GM19238 (cell line): ENCODE data around the gene GNS.

Experiments used
- DNase-seq: peaks from one replicate; pipeline ENCODE4 v3.0.0; 2011; ENCODE audit warnings: low spot score; ENCODE audit not compliant: insufficient read length

The GNS gene

GRCh38 chr12:64737539-64737938 is 21.7 kb downstream of the GNS start:
- no peak for DNase-seq

DNA sequence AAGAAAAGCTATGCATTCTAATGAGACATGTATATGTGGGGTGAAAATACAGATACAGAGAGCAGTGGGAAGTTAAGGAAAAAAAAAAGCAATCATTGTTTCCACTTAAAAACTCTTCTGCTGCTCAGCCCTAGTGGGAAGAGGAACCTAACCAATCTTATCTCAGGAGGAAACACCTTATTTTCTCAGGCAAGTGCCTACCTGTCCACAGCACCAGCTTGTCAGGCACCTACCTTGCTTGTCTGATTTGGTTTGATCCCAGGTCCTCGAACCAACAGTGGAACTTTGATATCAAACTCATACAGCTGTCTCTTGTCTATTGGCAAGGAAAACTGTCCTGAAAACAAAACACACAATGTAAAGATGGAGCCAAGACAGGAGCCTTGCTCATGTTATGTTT is 22.4 kb downstream of the GNS start:
- no peak for DNase-seq

GRCh38 chr12:64735442-64735841 is 23.8 kb downstream of the GNS start:
- no peak for DNase-seq

DNA sequence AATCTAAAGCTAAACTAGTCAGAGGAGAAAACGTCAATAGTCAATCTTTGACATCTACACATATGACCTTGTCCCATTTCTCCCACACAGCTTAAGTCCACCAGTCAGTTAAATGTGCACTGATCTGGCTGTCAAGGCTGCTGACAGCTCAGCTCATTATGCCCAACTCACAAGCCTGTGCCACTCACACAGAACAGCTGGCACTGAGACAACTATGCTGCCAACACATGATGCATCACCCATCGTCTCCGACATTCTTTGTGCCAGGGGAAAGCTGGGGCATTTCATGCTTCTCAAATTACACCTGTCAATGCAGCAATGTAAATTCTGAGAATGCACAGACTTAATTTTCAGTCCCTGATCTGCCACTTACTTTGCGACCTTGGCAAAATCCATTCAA is 25.3 kb downstream of the GNS start:
- no peak for DNase-seq

DNA sequence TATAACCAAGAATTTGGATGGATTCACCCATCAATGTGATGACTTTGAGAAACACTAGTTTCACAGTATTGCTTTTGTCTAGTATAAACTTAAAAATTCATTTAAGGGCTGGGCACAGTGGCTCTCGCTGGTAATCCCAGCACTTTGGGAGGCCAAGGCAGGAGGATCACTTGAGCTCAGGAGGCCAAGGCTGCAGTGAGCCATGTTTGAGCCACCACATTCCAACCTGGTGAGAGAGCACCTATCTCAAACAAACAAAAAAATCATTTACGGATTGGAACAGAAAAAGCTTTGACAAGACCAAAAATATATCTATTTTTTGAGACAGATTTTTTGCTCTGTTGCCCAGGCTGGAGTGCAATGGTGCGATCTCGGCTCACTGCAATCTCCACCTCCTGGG is 27.5 kb downstream of the GNS start:
- DNase-seq = no peak

DNA sequence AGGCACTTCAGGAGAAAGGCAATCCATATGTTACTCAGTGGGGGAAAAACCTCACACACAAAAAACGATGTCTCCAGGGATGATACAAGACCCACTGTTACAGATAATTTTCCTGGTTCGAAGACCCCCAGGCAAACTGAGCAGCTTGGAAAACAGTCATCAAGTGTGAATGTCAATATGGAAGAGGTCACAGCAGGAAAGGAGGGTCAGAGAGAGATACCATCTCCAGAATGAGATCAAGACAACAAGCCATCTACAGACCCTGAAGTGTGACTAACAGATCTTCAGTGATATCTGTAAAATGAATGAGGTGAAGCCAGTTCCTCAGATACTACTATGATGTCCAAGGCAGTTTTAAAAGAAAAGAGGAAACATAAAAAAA is 28.6 kb downstream of the GNS start:
- no peak for DNase-seq

GRCh38 chr12:64729909-64730587 is 29.2 kb downstream of the GNS start:
- DNase-seq = no peak

GRCh38 chr12:64724201-64724745 is 34.9 kb downstream of the GNS start:
- no peak for DNase-seq

DNA sequence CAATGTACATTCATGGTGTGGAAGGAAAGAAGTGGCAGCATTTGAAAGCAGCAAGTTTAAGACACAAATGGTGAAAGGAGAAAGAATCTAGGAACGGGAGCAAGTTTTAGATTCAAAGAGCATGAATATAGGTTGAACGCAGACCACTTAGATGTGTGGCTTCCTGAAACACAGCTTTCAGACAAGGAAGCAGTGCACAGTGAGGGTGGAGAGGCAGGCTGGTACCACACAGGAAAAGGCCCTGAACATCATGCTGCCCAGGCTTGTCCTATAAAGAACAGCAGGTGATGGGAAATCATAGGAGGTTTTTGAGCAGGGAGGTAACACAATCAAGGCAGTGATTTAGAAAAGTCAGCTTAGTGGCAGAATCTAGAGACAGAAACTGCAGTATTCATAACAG is 35.6 kb downstream of the GNS start:
- DNase-seq = no peak

DNA sequence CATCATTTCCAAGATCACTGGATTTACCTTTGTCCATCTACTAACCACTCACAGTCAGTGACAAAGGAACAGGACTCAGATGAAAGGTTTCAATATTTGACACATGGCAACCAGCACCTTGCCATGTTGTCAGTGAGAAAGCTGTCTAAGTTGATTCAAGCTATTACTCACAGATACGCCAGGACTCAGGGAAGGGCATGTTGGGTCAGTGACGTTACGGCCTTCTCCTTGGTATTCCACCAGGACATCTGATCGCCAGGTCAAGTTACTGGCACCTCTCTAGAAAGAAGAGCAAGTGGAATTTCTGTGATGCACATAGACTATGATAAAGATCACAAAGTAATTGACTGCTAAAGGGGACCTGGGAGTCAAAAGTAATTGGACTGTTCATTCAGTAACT is 36.4 kb downstream of the GNS start:
- DNase-seq = no peak

GRCh38 chr12:64720884-64721283 is 38.3 kb downstream of the GNS start:
- no peak for DNase-seq

- DNase-seq = no peak
These were observed 40.6 kb downstream of the GNS start for GRCh38 chr12:64718649-64719048.

DNA sequence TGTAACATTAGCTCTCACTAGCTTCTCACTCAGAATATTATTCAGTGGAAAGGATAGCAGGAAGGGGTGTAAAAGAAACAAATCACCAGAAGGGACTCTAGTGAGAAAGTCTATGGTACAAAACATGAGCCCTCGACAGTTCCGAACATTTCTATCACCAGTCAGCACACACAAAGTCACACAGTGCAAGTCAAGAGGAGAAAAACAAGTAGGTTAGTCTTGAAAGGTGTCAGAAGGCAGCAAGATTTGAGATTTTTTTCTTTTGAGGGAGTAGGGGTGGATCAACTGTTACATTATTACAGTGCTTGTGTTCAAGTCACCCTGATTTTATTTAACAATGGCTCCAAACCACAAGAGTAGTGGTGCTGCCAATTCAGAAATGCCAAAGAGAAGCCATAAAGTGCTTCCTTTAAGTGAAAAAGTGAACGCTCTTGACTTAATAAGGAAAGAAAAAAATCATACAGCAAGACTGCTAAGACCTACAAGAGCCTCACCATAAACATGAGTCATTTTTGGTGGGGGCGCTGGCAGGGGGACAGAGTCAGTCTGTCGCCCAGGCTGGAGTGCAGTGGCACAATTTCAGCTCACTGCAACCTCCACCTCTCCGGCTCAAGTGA is 42.3 kb downstream of the GNS start:
- no peak for DNase-seq

- DNase-seq = no peak
These were observed 42.8 kb downstream of the GNS start for GRCh38 chr12:64716371-64716770.

GRCh38 chr12:64714551-64714968 is 44.6 kb downstream of the GNS start:
- no peak for DNase-seq

GRCh38 chr12:64713376-64713775 is 45.8 kb downstream of the GNS start:
- DNase-seq = no peak

DNA sequence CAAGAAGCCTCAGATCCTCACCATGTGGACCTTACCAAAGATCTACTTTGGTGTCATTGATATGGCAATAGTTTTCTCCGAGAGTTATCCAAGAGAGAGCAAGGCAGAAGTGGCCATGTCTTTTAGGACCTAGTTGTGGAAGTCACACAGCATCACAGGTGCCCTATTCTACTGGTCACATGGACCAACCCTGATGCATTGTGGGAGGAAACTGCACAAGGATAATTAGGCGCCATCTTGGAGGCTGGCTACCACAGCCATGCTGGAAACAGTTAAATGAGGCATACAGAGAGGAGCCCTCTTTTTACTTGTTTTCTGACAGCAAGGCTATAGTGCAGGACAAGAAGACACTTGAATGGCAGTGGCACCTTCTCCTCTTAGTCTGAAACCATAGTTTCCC is 49.8 kb downstream of the GNS start:
- no peak for DNase-seq

DNA sequence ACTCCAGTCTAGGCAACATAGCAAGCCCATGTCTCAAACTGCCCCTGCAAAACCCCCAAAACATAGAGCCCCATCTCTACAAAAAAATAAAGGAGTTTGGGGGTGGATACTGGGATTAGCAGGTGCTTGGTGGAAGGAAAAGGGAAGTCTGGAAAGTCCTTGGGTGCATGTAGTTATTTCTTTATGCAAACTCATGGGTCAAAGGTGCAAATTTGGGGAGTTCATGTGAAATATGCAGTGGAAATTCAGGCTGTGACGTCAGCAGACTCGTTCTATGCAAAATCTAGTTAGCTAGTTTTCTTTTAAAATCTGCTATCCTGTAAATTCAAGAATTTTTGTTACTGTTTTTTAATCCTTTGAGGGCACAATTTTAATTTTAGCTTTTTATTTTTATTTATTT is 51.3 kb downstream of the GNS start:
- DNase-seq = no peak

DNA sequence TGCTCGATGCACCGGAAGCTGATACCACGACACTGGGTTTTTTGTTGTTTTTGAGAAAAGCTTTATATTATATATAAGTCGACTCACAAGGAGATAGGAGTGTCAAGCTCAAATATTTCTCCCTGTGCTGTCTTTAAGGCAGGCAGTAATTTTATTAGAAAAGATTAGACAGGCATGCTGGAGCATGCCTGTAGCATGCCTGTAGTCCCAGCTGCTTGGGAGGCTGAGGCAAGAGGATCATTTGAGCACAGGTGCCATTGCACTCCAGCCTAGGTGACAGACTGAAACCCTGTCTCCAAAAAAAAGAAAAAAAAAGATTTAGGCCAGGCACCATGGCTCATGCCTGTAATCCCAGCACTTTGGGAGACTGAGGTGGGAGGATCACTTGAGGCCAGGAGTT is 51.8 kb downstream of the GNS start:
- DNase-seq = no peak

DNA sequence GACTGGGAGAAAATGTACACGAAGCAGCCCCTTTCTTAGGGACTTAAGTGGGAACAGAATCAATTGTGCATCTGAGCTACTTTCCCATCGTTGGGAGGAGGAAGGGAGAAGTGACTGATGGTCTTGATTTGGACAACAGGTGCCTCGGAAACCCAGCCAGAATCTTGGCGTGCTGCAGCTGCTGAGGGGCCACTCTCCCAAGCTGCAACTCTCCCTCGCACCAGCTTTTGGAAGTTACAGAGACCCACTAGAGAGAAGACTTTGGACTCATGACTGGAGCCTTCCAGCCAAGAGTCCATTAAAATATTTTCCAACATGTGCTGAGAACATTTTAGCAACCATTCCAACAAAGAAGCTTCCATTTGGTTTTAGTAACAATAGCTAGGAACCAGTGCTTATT is 52.3 kb downstream of the GNS start:
- DNase-seq = no peak

GRCh38 chr12:64706306-64706705 is 52.9 kb downstream of the GNS start:
- no peak for DNase-seq

GRCh38 chr12:64701283-64701682 is 57.9 kb downstream of the GNS start:
- no peak for DNase-seq

- no peak for DNase-seq
These were observed 58.7 kb downstream of the GNS start for GRCh38 chr12:64700532-64700931.
